Bronchial epithelial cell (primary cell): Measurements from ENCODE around the gene PPP2R1B. TPM values are rescaled to one million over a fixed set of nuclear protein-coding genes. Genes with fewer than 3 reads are reported as not detected.

ENCODE experiments used
- DNase-seq: peaks from one replicate; pipeline ENCODE4 v3.0.0-alpha.2; 2010; ENCODE audit warnings: low read depth
- FAIRE-seq: peaks from 2 replicates; lab custom pipeline; 2011; peaks lifted over from hg19 to GRCh38; lab: Jason Lieb, UNC
- H3K27me3 ChIP-seq: 2 replicates; pipeline ENCODE4 v1.5.1; 2011; ENCODE audit warnings: low read length; ENCODE audit not compliant: control insufficient read depth, insufficient read depth
- H3K36me3 ChIP-seq: 2 replicates; pipeline ENCODE4 v1.5.1; 2011; ENCODE audit warnings: low read length; ENCODE audit not compliant: control insufficient read depth, insufficient read depth
- H3K4me3 ChIP-seq: 2 replicates; pipeline ENCODE4 v1.5.1; 2011; ENCODE audit warnings: mild to moderate bottlenecking, low read depth, low read length, control low read depth
- total RNA-seq: library from RNA; depleted of rRNA; stranded (reverse); fragments of >200 nt; gene quantifications from 2 replicates; pipeline ENCODE4 v1.2.1, GENCODE V29; 2014
- TF ChIP-seq, protein P1 (sequence below): IDR thresholded peaks from 2 replicates; pipeline ENCODE4 v1.5.1; 2011; ENCODE audit warnings: mild to moderate bottlenecking, moderate library complexity, low read length, control low read depth, inconsistent platforms; ENCODE audit not compliant: insufficient read depth, severe bottlenecking

PPP2R1B gene
- total RNA-seq, 1 donor from 2014 or later: 26.1 TPM

DNA sequence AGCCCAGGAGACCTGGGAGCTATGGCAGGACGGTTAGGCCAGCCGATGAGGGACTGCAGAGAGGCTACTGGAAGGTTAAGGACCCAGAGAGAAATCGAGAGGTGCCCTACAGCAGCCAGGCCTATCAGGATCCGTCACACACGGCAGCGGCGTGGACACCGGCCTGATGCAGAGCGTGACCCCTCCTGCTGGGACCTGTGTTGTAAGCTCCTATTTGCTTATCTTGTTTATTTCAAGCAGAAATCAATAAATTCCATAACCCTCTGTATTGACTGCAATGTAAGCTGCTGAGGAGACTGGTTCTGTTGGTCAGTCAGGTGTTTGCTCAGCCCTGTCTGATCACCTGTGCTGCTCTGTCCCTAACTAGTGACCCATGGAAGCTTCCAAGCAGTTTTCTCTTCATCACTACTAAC, 39.9 kb downstream of the PPP2R1B start:
- peaks cover 19% of the 10 kb centered on the region for H3K36me3 ChIP-seq
- DNase-seq: no peak
- TF ChIP-seq, protein P1, sequence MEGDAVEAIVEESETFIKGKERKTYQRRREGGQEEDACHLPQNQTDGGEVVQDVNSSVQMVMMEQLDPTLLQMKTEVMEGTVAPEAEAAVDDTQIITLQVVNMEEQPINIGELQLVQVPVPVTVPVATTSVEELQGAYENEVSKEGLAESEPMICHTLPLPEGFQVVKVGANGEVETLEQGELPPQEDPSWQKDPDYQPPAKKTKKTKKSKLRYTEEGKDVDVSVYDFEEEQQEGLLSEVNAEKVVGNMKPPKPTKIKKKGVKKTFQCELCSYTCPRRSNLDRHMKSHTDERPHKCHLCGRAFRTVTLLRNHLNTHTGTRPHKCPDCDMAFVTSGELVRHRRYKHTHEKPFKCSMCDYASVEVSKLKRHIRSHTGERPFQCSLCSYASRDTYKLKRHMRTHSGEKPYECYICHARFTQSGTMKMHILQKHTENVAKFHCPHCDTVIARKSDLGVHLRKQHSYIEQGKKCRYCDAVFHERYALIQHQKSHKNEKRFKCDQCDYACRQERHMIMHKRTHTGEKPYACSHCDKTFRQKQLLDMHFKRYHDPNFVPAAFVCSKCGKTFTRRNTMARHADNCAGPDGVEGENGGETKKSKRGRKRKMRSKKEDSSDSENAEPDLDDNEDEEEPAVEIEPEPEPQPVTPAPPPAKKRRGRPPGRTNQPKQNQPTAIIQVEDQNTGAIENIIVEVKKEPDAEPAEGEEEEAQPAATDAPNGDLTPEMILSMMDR: no peak
- H3K4me3 ChIP-seq: no peak overlapping the region
- no peaks in the 10 kb centered on the region for H3K27me3 ChIP-seq
- FAIRE-seq: no peak

DNA sequence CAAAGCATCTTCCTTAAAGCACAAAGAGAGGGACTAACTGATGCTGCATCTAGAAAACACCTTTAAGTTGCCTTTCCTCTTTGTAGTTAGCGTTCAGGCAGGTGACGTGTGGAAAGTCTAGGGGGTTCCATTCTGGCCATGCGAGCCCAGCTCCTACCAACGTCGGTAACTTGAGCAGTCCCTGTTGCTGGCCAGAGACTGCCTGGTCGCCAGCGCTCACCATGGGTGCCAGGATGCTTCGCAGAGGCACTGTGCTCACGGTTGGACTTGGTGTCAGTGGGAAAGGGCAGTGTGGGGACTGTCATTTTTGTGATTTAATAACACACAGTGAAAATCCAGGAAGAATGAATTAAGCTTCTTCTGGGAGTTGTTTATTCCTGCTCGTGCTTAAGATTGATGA, 40.6 kb downstream of the PPP2R1B start:
- H3K27me3 ChIP-seq: no peaks in the 10 kb centered on the region
- H3K36me3 ChIP-seq: peaks cover 23% of the 10 kb centered on the region
- DNase-seq (no peak), FAIRE-seq (peak; percentile 82)
- H3K4me3 ChIP-seq: no peak overlapping the region
- TF ChIP-seq, protein P1: no peak

DNA sequence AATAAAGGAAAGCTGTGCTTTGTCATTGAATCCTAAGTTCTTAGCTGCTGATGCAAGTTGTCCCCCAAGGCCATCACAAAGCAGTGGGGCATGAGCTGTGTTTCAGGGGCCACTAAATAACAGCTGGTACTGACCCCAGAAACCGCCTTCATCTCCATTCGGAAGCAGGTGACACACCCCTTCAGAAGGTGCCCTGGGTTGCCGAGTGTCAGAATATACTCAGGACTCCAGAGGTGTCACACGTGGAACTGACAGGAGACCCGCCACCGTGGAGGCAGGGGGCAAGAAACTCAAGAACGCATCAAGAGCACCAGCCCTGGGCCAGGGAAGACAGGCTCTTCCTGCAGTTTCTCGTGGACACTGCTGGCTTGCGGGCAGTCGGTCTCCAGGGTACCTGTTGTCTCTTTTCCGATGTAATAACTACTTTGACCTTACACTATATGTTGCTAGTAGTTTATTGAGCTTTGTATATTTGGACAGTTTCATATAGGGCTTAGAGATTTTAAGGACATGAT, 41.5 kb downstream of the PPP2R1B start:
- Histone ChIP-seq H3K27me3 (no peaks in the 10 kb centered on the region), H3K4me3 (no peak overlapping the region), H3K36me3 (peaks cover 33% of the 10 kb centered on the region)
- FAIRE-seq (no peak), DNase-seq (no peak)
- TF ChIP-seq, protein P1: no peak

DNA sequence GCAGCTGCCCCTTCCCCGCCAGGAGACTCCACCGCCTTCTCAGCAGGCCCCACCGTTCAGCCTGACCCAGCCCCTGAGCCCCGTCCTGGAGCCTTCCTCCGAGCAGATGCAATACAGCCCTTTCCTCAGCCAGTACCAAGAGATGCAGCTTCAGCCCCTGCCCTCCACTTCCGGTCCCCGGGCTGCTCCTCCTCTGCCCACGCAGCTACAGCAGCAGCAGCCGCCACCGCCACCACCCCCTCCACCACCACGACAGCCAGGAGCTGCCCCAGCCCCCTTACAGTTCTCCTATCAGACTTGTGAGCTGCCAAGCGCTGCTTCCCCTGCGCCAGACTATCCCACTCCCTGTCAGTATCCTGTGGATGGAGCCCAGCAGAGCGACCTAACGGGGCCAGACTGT, 42.6 kb downstream of the PPP2R1B start:
- FAIRE-seq (no peak), DNase-seq (no peak)
- Histone ChIP-seq H3K27me3 (no peaks in the 10 kb centered on the region), H3K4me3 (no peak overlapping the region), H3K36me3 (peaks cover 33% of the 10 kb centered on the region)
- TF ChIP-seq, protein P1: no peak

- H3K36me3 ChIP-seq: peaks cover 33% of the 10 kb centered on the region
- FAIRE-seq: no peak
- no peak overlapping the region for H3K4me3 ChIP-seq
Measured at GRCh38 chr11:111722501-111722900, 43.7 kb downstream of the PPP2R1B start.

More at GRCh38 chr11:111722501-111722900, 43.7 kb downstream of the PPP2R1B start:
- TF ChIP-seq, protein P1: no peak
- DNase-seq: no peak
- H3K27me3 ChIP-seq: no peaks in the 10 kb centered on the region
